SU-DHL-6 (cell line): ENCODE data around the gene AXIN1.

Source experiments
- EZH2phosphoT487 ChIP-seq: fragments of 200-600 bp; sonication (generic), shearing (Covaris generic); conservative IDR thresholded peaks from 2 replicates; pipeline ENCODE4 v1.6.1; 2018; ENCODE audit warnings: mild to moderate bottlenecking, antibody characterized with exemption, low read length, moderate library complexity, mixed read lengths
- TF ChIP-seq, protein P1 (sequence below): fragments of 200-600 bp; sonication (generic); IDR thresholded peaks from one replicate; pipeline ENCODE4 v1.5.1; 2017; ENCODE audit warnings: antibody characterized with exemption, mild to moderate bottlenecking, low read length, moderate library complexity; ENCODE audit not compliant: insufficient read depth, poor library complexity, severe bottlenecking

DNA sequence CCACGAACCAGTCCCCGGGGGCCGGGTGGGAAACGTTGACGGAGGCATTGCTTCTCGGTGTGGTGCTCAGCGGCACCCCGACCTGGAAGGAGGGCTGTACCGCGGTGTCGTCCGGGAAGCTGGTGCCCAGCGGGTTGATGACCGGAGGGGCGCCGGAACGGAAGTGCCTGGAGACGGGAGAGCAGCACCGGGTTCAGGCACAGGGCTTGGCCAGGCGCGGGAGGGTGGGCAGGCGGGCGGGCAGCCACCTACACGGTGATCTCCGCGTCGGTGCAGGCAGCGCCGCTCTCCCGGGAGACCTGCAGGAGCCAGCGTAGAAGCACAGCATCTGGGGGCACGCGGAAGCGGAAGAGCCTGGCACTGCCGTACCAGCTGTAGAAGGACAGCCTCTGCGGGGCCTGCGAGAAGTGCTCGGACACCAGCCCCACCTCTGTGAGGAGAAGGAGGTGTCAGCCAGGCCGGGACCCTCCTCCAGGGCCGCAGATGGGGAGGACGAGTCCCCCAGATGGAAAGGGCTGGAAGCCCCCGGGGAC lies 25.0 kb upstream of the AXIN1 start:
- TF ChIP-seq, protein P1, sequence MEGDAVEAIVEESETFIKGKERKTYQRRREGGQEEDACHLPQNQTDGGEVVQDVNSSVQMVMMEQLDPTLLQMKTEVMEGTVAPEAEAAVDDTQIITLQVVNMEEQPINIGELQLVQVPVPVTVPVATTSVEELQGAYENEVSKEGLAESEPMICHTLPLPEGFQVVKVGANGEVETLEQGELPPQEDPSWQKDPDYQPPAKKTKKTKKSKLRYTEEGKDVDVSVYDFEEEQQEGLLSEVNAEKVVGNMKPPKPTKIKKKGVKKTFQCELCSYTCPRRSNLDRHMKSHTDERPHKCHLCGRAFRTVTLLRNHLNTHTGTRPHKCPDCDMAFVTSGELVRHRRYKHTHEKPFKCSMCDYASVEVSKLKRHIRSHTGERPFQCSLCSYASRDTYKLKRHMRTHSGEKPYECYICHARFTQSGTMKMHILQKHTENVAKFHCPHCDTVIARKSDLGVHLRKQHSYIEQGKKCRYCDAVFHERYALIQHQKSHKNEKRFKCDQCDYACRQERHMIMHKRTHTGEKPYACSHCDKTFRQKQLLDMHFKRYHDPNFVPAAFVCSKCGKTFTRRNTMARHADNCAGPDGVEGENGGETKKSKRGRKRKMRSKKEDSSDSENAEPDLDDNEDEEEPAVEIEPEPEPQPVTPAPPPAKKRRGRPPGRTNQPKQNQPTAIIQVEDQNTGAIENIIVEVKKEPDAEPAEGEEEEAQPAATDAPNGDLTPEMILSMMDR: no peak
- TF ChIP-seq EZH2phosphoT487: no peak
